H9 (cell line): ENCODE data around the gene CARMIL3. TPM values are rescaled to one million over a fixed set of nuclear protein-coding genes. Genes with fewer than 3 reads are reported as not detected.

Experiments
- DNase-seq: peaks from one replicate; pipeline ENCODE4 v3.0.0-alpha.2; 2017
- H2AFZ ChIP-seq: one replicate; pipeline ENCODE4 v1.6.1; 2013; ENCODE audit warnings: mild to moderate bottlenecking, low read length, control low read depth, moderate library complexity
- H2AK5ac ChIP-seq: 2 replicates; pipeline ENCODE4 v1.6.1; 2013; ENCODE audit warnings: low read length, control low read depth, mixed read lengths; ENCODE audit not compliant: insufficient read length
- H2BK120ac ChIP-seq: one replicate; pipeline ENCODE4 v1.6.1; 2013; ENCODE audit warnings: low read depth, mild to moderate bottlenecking, low read length, control low read depth, inconsistent platforms; ENCODE audit not compliant: poor library complexity, severe bottlenecking
- H2BK12ac ChIP-seq: 2 replicates; pipeline ENCODE4 v1.6.1; 2013; ENCODE audit warnings: low read length, control low read depth, mixed read lengths, low read depth; ENCODE audit not compliant: insufficient read length
- H2BK15ac ChIP-seq: 2 replicates; pipeline ENCODE4 v1.6.1; 2013; ENCODE audit warnings: low read depth, low read length, control low read depth
- H2BK20ac ChIP-seq: one replicate; pipeline ENCODE4 v1.6.1; 2013; ENCODE audit warnings: low read depth, mild to moderate bottlenecking, low read length, control low read depth, inconsistent platforms; ENCODE audit not compliant: poor library complexity, severe bottlenecking
- H2BK5ac ChIP-seq: 2 replicates; pipeline ENCODE4 v1.6.1; 2013; ENCODE audit warnings: low read length, control low read depth, mixed read lengths; ENCODE audit not compliant: insufficient read length
- H3K14ac ChIP-seq: 2 replicates; pipeline ENCODE4 v1.6.1; 2013; ENCODE audit warnings: low read length, control low read depth; ENCODE audit not compliant: insufficient read depth
- H3K18ac ChIP-seq: 2 replicates; pipeline ENCODE4 v1.6.1; 2013; ENCODE audit warnings: low read depth, mild to moderate bottlenecking, mixed read lengths, low read length, control low read depth; ENCODE audit not compliant: insufficient read length
- H3K23ac ChIP-seq: 2 replicates; pipeline ENCODE4 v1.6.1; 2013; ENCODE audit warnings: low read length, control low read depth, mixed read lengths, low read depth; ENCODE audit not compliant: insufficient read length
- H3K23me2 ChIP-seq: 2 replicates; pipeline ENCODE4 v1.6.1; 2013; ENCODE audit warnings: low read depth, mild to moderate bottlenecking, mixed read lengths, low read length, control low read depth; ENCODE audit not compliant: insufficient read length, poor library complexity, severe bottlenecking
- H3K27ac ChIP-seq: 2 replicates; pipeline ENCODE4 v1.5.1; 2013; ENCODE audit warnings: low read length, control low read depth, mixed read lengths, low read depth; ENCODE audit not compliant: insufficient read length
- H3K27me3 ChIP-seq: 2 replicates; pipeline ENCODE4 v1.6.1; 2013; ENCODE audit warnings: low read length, control low read depth, inconsistent platforms; ENCODE audit not compliant: insufficient read depth
- H3K4ac ChIP-seq: 2 replicates; pipeline ENCODE4 v1.6.1; 2013; ENCODE audit warnings: low read depth, mild to moderate bottlenecking, control low read depth, inconsistent platforms, low read length, moderate library complexity
- H3K4me1 ChIP-seq: 2 replicates; pipeline ENCODE4 v1.6.1; 2013; ENCODE audit warnings: low read length, control low read depth, inconsistent platforms; ENCODE audit not compliant: insufficient read depth
- H3K4me2 ChIP-seq: 2 replicates; pipeline ENCODE4 v1.6.1; 2013; ENCODE audit warnings: low read length, control low read depth, mixed read lengths; ENCODE audit not compliant: insufficient read length, insufficient read depth
- H3K56ac ChIP-seq: 2 replicates; pipeline ENCODE4 v1.6.1; 2013; ENCODE audit warnings: low read depth, mild to moderate bottlenecking, mixed read lengths, low read length, control low read depth; ENCODE audit not compliant: insufficient read length
- H3K79me1 ChIP-seq: 2 replicates; pipeline ENCODE4 v1.6.1; 2013; ENCODE audit warnings: low read depth, mild to moderate bottlenecking, moderate library complexity, low read length, control low read depth, inconsistent platforms; ENCODE audit not compliant: insufficient read depth, poor library complexity, severe bottlenecking
- H3K79me2 ChIP-seq: 2 replicates; pipeline ENCODE4 v1.6.1; 2013; ENCODE audit warnings: low read length, control low read depth, inconsistent platforms; ENCODE audit not compliant: insufficient read depth
- H3K9ac ChIP-seq: 2 replicates; pipeline ENCODE4 v1.6.1; 2013; ENCODE audit warnings: low read length, control low read depth, mixed read lengths; ENCODE audit not compliant: insufficient read length; ENCODE audit errors: extremely low read depth
- H3K9me3 ChIP-seq: one replicate; pipeline ENCODE4 v1.6.1; 2013; ENCODE audit warnings: low read depth, low read length, inconsistent platforms; ENCODE audit not compliant: control insufficient read depth
- H3T11ph ChIP-seq: one replicate; pipeline ENCODE4 v1.6.1; 2013; ENCODE audit warnings: mild to moderate bottlenecking, low read length, control low read depth, inconsistent platforms
- H4K20me1 ChIP-seq: one replicate; pipeline ENCODE4 v1.6.1; 2013; ENCODE audit not compliant: control insufficient read depth, insufficient read length, insufficient read depth
- H4K5ac ChIP-seq: 2 replicates; pipeline ENCODE4 v1.6.1; 2013; ENCODE audit warnings: low read depth, mild to moderate bottlenecking, mixed read lengths, low read length, control low read depth; ENCODE audit not compliant: insufficient read length
- H4K8ac ChIP-seq: replicated peaks from 2 replicates; pipeline ENCODE4 v1.6.1; 2013; ENCODE audit warnings: low read length, control low read depth, mixed read lengths, low read depth; ENCODE audit not compliant: insufficient read length
- H4K91ac ChIP-seq: 2 replicates; pipeline ENCODE4 v1.6.1; 2013; ENCODE audit warnings: low read depth, mild to moderate bottlenecking, moderate library complexity, mixed read lengths, low read length, control low read depth; ENCODE audit not compliant: insufficient read length
- H3K27ac Mint-ChIP-seq, 3 experiments: 2 replicates in 2 of 3; 3 replicates in 1 of 3; pipeline ENCODE4 v1.8.0; 2020 to 2021; ENCODE audit warnings: mixed read lengths in 3 of 3, mild to moderate bottlenecking in 1 of 3, moderate library complexity in 1 of 3
- H3K27me3 Mint-ChIP-seq: 2 replicates; pipeline ENCODE4 v1.8.0; 2021; ENCODE audit warnings: low read depth, mild to moderate bottlenecking, moderate library complexity, mixed read lengths
- H3K36me3 Mint-ChIP-seq, 3 experiments: 2 replicates in 2 of 3; 3 replicates in 1 of 3; pipeline ENCODE4 v1.8.0; 2020 to 2021; ENCODE audit warnings: low read depth in 3 of 3, mixed read lengths in 3 of 3; ENCODE audit not compliant: insufficient read depth in 1 of 3
- H3K4me1 Mint-ChIP-seq, 2 experiments: 2 replicates each; pipeline ENCODE4 v1.8.0; 2020; ENCODE audit warnings: mixed read lengths in 2 of 2
- H3K4me3 Mint-ChIP-seq, 2 experiments: 2 replicates in 1 of 2; 3 replicates in 1 of 2; pipeline ENCODE4 v1.8.0; 2020 to 2021; ENCODE audit warnings: mild to moderate bottlenecking in 2 of 2, mixed read lengths in 2 of 2, moderate library complexity in 1 of 2
- H3K9me3 Mint-ChIP-seq, 2 experiments: 2 replicates in 1 of 2; 3 replicates in 1 of 2; pipeline ENCODE4 v1.8.0; 2020; ENCODE audit warnings: mild to moderate bottlenecking in 2 of 2, mixed read lengths in 2 of 2, moderate library complexity in 1 of 2
- CTCF ChIP-seq: fragments of 200-600 bp; sonication (generic); conservative IDR thresholded peaks from 3 replicates; pipeline ENCODE4 v1.8.0; 2021; ENCODE audit warnings: antibody characterized with exemption, mild to moderate bottlenecking
- WGBS: extraction: QIAGEN DNeasy Blood & Tissue Kit; methylation state at CpG from one replicate; pipeline ENCODE4 v1.1.7; 2013; ENCODE audit warnings: missing lambda C conversion rate, low lambda C conversion rate, mixed read lengths; ENCODE audit not compliant: insufficient read length; ENCODE audit errors: extremely low coverage; 5-methylcytosine and 5-hydroxymethylcytosine counted together
- total RNA-seq: library from RNA; stranded (reverse); gene quantifications from 2 replicates; pipeline ENCODE4 v1.2.1, GENCODE V29; 2021

CARMIL3 gene
- total RNA-seq, 1 experiment from 2014 or later: 5.8 TPM

GRCh38 chr14:24102357-24103048 lies 50.7 kb downstream of the CARMIL3 start:
- no peak overlapping the region for H3K18ac ChIP-seq
- H3K27me3 ChIP-seq: no peaks in the 10 kb centered on the region
- H2BK15ac ChIP-seq: no peak overlapping the region
- H3K4me3 Mint-ChIP-seq: no peak overlapping the region
- H2AK5ac ChIP-seq: no peak overlapping the region
- H3K27ac ChIP-seq: no peak overlapping the region
- no peak overlapping the region for H2BK120ac ChIP-seq
- H2BK12ac ChIP-seq: no peak overlapping the region
- peaks cover 58 to 72% (median 68%) of the 10 kb centered on the region in 3 experiments for H3K36me3 Mint-ChIP-seq
- H2BK20ac ChIP-seq: no peak overlapping the region
- H3K79me1 ChIP-seq: no peaks in the 10 kb centered on the region
- H3K9ac ChIP-seq: no peak overlapping the region
- H3K23ac ChIP-seq: no peak overlapping the region
- H3K79me2 ChIP-seq: no peaks in the 10 kb centered on the region
- H3K27me3 Mint-ChIP-seq: no peaks in the 10 kb centered on the region
- H2AFZ ChIP-seq: no peak overlapping the region
- H3K23me2 ChIP-seq: no peaks in the 10 kb centered on the region
- no CpG with 5 or more reads among the region's 7 CpGs for WGBS
- H3K9me3 ChIP-seq: no peaks in the 10 kb centered on the region
- H3K4me2 ChIP-seq: no peak overlapping the region
- no peaks in the 10 kb centered on the region for H3K4me1 Mint-ChIP-seq
- no peak overlapping the region for H3K14ac ChIP-seq
- H3K56ac ChIP-seq: no peak overlapping the region
- H4K5ac ChIP-seq: no peak overlapping the region
- no peak for DNase-seq
- TF ChIP-seq CTCF: no peak
- H3K4ac ChIP-seq: no peak overlapping the region
- no peak overlapping the region for H2BK5ac ChIP-seq
- no peak overlapping the region for H4K8ac ChIP-seq
- H4K91ac ChIP-seq: no peak overlapping the region
- H3T11ph ChIP-seq: no peak overlapping the region
- H4K20me1 ChIP-seq: no peaks in the 10 kb centered on the region
- H3K27ac Mint-ChIP-seq: no peak overlapping the region
- no peaks in the 10 kb centered on the region for H3K4me1 ChIP-seq
- peaks cover 18 to 19% of the 10 kb centered on the region in 2 experiments for H3K9me3 Mint-ChIP-seq
